Stimulated activated CD4-positive, alpha-beta T cell treated with anti-CD3 and anti-CD28 coated beads, TNF-alpha, amount 100 ng/mL, for 1 hour (primary cell): ENCODE measurements around the gene ELAVL3.
"Not testable (repeated sequence)": the region's sequence is repeated elsewhere in the genome, so short reads cannot be mapped to it uniquely, and the experiment has no call there.

Experiments
- DNase-seq, 3 donors: peaks; one replicate each; pipeline ENCODE4 v3.0.0-alpha.2; 2020; ENCODE audit warnings: low read depth in 3 of 3, low spot score in 1 of 3

ELAVL3 gene

GRCh38 chr19:11460207-11460606 lies 20.6 kb downstream of the ELAVL3 start:
- no peak for DNase-seq

- not testable (repeated sequence) for DNase-seq
Observed at GRCh38 chr19:11458912-11459311, 21.9 kb downstream of the ELAVL3 start.

GRCh38 chr19:11458236-11458900 lies 22.5 kb downstream of the ELAVL3 start:
- no peak for DNase-seq

DNA sequence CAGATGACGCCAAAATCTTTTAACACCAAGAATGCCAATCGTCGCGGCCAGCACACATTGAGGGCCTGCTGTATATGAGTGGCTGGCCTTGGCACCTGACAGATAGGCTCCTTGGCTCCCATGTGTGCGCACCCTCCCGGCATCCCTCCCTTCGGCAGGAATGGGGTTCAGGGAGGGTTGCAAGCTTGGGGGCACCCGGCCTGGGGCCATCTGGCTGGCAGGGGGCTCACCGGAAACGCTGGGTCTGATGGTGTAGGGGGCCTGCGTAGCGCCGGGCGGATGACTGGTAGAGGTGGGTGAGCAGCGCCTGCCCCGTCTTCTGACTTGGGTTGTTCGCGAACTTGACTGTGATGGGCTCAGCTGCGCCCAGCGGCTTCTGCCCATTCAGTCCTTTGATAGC lies 23.0 kb downstream of the ELAVL3 start:
- DNase-seq: no peak

GRCh38 chr19:11457115-11457514 lies 23.7 kb downstream of the ELAVL3 start:
- no peak for DNase-seq

DNA sequence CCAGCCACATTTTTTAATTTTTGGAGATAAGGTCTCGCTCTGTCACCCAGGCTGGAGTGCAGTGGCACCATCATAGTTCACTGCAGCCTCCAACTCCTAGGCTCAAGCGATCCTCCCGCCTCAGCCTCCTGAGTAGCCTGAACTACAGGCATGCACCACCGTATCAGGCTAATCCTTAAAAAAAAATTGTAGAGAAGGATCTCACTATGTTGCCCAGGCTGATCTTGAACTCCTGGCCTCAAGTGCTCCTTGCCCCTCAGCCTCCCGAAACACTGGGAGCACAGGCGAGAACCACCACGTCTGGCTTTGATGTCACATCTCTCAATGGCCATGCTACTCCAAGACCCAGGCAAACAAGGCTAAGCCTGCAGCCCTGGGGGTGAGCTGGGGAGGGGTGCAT lies 24.2 kb downstream of the ELAVL3 start:
- no peak for DNase-seq

GRCh38 chr19:11455233-11455554 lies 25.7 kb downstream of the ELAVL3 start:
- not testable (repeated sequence) for DNase-seq

- DNase-seq: no peak
Observed at GRCh38 chr19:11453468-11454341, 27.1 kb downstream of the ELAVL3 start.

DNA sequence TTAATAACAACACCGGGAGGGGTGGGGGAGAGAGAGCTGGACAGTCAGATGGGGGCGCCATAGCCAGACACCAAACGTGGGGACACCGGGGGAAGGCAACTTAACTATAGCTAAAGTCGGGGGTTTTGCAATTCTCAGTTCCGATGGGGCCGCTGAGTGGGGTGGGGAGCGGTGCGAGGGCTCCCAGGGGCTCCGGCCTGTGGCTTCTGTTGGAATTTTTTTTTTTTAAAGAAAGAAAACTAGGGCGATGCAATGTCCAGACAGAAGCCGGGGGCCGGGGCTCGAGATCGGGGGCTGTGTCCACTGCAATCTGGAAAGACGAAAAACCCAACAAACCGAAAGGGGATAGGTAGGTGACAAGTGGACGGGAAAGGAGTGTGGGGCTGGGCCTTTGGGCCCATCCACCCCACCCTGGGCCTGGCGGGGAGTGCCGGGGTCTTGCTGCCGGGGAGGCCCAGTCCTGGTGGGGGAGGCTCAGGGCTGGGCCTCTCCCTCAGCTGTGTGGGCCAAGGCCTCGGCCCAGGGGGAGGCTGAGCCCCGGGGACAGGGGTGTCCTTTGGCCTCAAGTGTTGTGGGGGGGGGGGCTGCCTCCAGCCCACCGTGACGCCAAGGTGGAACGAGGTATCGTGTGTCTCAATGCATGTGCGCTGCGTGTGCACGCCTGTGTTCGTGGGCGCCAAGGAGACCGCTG lies 28.1 kb downstream of the ELAVL3 start:
- no peak for DNase-seq

GRCh38 chr19:11451871-11452619 lies 28.8 kb downstream of the ELAVL3 start:
- DNase-seq: no peak

- no peak for DNase-seq
Observed at GRCh38 chr19:11451327-11451870, 29.4 kb downstream of the ELAVL3 start.

- no peak for DNase-seq
Observed at GRCh38 chr19:11450570-11451326, 30.1 kb downstream of the ELAVL3 start.

- no peak for DNase-seq
Observed at GRCh38 chr19:11448923-11449554, 31.8 kb downstream of the ELAVL3 start.

- DNase-seq: no peak
Observed at GRCh38 chr19:11448410-11448809, 32.4 kb downstream of the ELAVL3 start.

- DNase-seq: no peak
Observed at GRCh38 chr19:11447347-11448262, 33.2 kb downstream of the ELAVL3 start.

DNA sequence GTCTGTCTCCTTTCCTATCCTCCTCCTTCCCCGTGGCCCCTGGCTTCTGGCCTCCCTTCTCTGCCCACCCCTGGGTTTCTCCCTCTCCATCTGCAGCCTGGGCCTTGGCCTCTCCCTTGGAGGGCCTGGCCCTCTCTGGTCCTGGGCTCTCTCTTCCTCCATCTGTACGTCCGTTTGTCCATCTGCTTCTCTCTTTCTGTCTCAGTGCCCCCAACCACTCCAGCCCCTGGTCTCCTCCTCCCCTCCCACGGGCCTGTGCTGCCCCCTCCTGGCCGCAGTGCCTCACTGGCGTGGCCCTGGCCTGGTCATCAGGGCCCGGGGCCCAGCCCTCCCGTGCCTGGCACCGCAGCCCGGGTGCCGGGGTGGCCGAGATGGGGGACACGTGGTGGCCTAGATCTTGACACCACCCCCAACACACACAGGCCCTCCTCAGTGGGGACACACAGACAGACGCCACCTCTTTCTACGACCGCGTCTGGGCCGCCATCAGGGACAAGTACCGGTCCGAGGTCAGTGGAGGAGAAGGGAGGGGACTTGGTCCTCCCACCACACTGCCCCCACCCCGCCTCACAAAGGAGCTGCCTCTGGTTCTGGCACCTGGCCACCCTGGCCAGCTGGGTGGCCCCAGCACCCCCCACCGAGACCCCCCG lies 34.1 kb downstream of the ELAVL3 start:
- peak in 1 of 3 donors; percentile 35 for DNase-seq

GRCh38 chr19:11446271-11446651 lies 34.6 kb downstream of the ELAVL3 start:
- DNase-seq: no peak

DNA sequence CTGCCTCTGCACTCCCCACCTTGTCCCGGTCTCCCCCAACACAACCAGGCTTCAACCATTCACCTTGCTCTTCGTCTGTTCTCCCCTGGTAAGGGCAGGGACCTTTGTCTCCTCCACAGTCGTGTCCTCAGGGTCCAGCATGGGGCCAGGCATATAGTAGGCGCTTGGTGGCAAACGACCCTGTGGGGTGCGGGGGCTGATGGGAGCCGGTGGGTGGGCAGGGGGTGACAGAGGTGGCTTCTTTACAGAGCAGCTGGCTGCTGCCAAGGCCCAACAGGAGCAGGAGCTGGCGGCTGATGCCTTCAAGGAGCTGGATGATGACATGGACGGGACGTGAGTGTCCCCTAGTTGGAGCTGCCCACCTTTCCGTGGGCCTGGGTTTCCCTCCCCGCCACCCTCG lies 35.7 kb downstream of the ELAVL3 start:
- DNase-seq: no peak
